ENCODE results near the gene PELI2. TPM values are rescaled to one million over a fixed set of nuclear protein-coding genes. Genes with fewer than 3 reads are reported as not detected.
A peak's percentile ranks its signal among the peaks of the same experiment; 100 is the strongest.

PELI2 gene
- polyA plus RNA-seq, 1 donor = 25.7 TPM

DNA sequence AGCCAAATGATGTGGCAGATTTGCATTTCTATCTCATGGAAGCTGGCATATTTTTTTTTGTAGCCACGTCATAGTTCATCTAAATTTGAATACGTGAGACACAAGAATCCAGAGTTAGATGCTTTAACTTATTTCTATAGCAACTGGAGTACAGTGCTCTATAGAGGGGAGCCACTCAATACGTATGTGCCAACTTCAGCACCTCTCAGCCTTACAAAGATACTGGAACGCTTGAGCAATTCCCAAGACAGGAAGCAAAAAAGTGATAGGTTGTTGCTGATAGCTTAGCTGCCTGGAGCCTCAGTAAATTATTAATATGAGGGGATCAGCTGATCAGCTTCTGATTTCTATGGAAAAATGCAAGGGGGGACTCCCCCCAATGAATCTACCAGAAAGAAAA lies 24.1 kb upstream of the PELI2 start:
- Histone ChIP-seq H3K27me3 (ENCODE audit: control insufficient read depth, insufficient read depth, low read length) (no peaks in the 10 kb centered on the region), H3K36me3 (ENCODE audit: control insufficient read depth, insufficient read depth, low read length) (no peaks in the 10 kb centered on the region), H3K9me3 (ENCODE audit: control insufficient read depth, low read depth, low read length) (no peaks in the 10 kb centered on the region), H3K27ac (ENCODE audit: low read length) (peak overlapping the region; percentile 11), H3K4me3 (ENCODE audit: low read length) (no peak overlapping the region), H3K4me1 (ENCODE audit: control insufficient read depth, insufficient read depth, low read length) (peaks cover 7% of the 10 kb centered on the region)
- DNase-seq = peak in 1 of 2 donors; percentile 71
- WGBS (ENCODE audit: insufficient coverage, low lambda C conversion rate) = 20% methylated on average over 1 of the region's 4 CpGs

GRCh38 chr14:56098021-56098420 lies 20.2 kb upstream of the PELI2 start:
- Histone ChIP-seq H3K36me3 (ENCODE audit: control insufficient read depth, insufficient read depth, low read length) (no peaks in the 10 kb centered on the region), H3K9me3 (ENCODE audit: control insufficient read depth, low read depth, low read length) (no peaks in the 10 kb centered on the region), H3K27me3 (ENCODE audit: control insufficient read depth, insufficient read depth, low read length) (no peaks in the 10 kb centered on the region), H3K4me3 (ENCODE audit: low read length) (no peak overlapping the region), H3K27ac (ENCODE audit: low read length) (no peak overlapping the region), H3K4me1 (ENCODE audit: control insufficient read depth, insufficient read depth, low read length) (peaks cover 6% of the 10 kb centered on the region)
- no CpG with 5 or more reads among the region's 1 CpG for WGBS (ENCODE audit: insufficient coverage, low lambda C conversion rate)
- no peak for DNase-seq

DNA sequence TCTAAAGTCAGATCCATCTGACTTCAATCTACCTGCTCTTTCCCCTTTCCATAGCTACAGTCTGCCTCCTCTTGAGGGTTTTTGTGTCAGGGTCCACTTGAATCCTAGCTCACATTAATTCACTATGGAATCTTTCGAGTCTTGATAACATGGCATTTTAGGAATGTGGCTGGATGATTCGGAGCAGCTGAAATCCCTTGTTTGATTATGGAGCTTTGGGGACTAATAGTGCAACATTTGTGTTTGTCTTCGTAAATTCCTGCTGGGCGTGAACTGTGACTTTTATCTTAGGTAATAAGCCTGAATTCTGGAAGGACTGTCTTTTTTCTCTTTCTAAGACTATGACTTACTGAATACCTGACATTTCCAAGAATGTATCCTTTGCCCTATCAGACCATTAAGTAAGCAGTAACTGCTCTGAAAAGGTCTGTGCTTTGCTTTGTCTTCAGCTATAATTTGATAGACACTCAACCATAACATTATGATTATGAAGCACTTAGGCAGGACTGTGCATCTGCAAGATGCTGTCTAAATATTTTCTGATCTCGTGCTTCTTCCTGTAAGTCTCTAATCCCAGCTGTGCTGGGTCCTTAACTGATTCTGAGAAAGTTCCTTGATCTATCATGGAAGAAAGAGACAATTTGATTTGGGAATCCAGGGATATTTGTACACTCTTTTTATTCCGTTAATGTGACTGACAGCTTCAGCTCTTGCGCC lies 19.0 kb upstream of the PELI2 start:
- Histone ChIP-seq H3K4me3 (ENCODE audit: low read length) (no peak overlapping the region), H3K36me3 (ENCODE audit: control insufficient read depth, insufficient read depth, low read length) (no peaks in the 10 kb centered on the region), H3K9me3 (ENCODE audit: control insufficient read depth, low read depth, low read length) (no peaks in the 10 kb centered on the region), H3K27ac (ENCODE audit: low read length) (no peak overlapping the region), H3K27me3 (ENCODE audit: control insufficient read depth, insufficient read depth, low read length) (no peaks in the 10 kb centered on the region), H3K4me1 (ENCODE audit: control insufficient read depth, insufficient read depth, low read length) (peaks cover 4% of the 10 kb centered on the region)
- WGBS (ENCODE audit: insufficient coverage, low lambda C conversion rate) = no CpG with 5 or more reads among the region's 7 CpGs
- DNase-seq = no peak

- H3K9me3 ChIP-seq (ENCODE audit: control insufficient read depth, low read depth, low read length) = no peaks in the 10 kb centered on the region
- no peak for DNase-seq
- no peaks in the 10 kb centered on the region for H3K27me3 ChIP-seq (ENCODE audit: control insufficient read depth, insufficient read depth, low read length)
- WGBS (ENCODE audit: insufficient coverage, low lambda C conversion rate) = no CpG with 5 or more reads among the region's 3 CpGs
- H3K4me1 ChIP-seq (ENCODE audit: control insufficient read depth, insufficient read depth, low read length) = no peaks in the 10 kb centered on the region
- no peak overlapping the region for H3K4me3 ChIP-seq (ENCODE audit: low read length)
- H3K36me3 ChIP-seq (ENCODE audit: control insufficient read depth, insufficient read depth, low read length) = no peaks in the 10 kb centered on the region
- H3K27ac ChIP-seq (ENCODE audit: low read length) = no peak overlapping the region
Measured at GRCh38 chr14:56100556-56100955, 17.7 kb upstream of the PELI2 start.

DNA sequence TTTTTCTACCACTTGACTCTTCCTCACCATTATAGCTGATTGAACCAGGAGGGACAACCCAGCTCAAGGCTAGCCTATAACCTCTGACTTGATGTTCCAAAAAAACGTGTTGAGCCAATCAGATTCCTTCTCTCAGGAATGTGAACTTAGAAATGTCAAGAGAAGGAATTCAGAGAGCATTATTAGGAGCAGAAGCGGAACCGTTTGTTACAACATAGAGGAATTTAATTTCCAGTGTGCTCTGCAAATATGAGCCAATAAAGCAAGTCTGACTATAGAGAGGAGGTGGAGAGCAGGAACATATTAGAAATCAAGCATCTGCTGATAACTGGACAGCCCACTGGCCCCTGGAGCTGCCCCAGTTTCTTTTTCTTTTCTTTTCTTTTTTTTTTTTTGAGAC lies 15.3 kb upstream of the PELI2 start:
- H3K4me1 ChIP-seq (ENCODE audit: control insufficient read depth, insufficient read depth, low read length) = no peaks in the 10 kb centered on the region
- no peak for DNase-seq
- WGBS (ENCODE audit: insufficient coverage, low lambda C conversion rate) = 82% methylated on average over 3 of the region's 3 CpGs

GRCh38 chr14:56107615-56108014 lies 10.6 kb upstream of the PELI2 start:
- Histone ChIP-seq H3K4me1 (ENCODE audit: control insufficient read depth, insufficient read depth, low read length) (no peaks in the 10 kb centered on the region), H3K27me3 (ENCODE audit: control insufficient read depth, insufficient read depth, low read length) (no peaks in the 10 kb centered on the region), H3K9me3 (ENCODE audit: control insufficient read depth, low read depth, low read length) (no peaks in the 10 kb centered on the region), H3K36me3 (ENCODE audit: control insufficient read depth, insufficient read depth, low read length) (no peaks in the 10 kb centered on the region), H3K27ac (ENCODE audit: low read length) (no peak overlapping the region), H3K4me3 (ENCODE audit: low read length) (no peak overlapping the region)
- 75% methylated on average over 2 of the region's 5 CpGs for WGBS (ENCODE audit: insufficient coverage, low lambda C conversion rate)
- DNase-seq = no peak

More for the DNA sequence above, 15.3 kb upstream of the PELI2 start:
- H3K9me3 ChIP-seq (ENCODE audit: control insufficient read depth, low read depth, low read length) = no peaks in the 10 kb centered on the region
- H3K36me3 ChIP-seq (ENCODE audit: control insufficient read depth, insufficient read depth, low read length) = no peaks in the 10 kb centered on the region
- no peaks in the 10 kb centered on the region for H3K27me3 ChIP-seq (ENCODE audit: control insufficient read depth, insufficient read depth, low read length)
- H3K4me3 ChIP-seq (ENCODE audit: low read length) = no peak overlapping the region
- no peak overlapping the region for H3K27ac ChIP-seq (ENCODE audit: low read length)

- Histone ChIP-seq H3K4me3 (ENCODE audit: low read length) (no peak overlapping the region), H3K36me3 (ENCODE audit: control insufficient read depth, insufficient read depth, low read length) (no peaks in the 10 kb centered on the region), H3K27me3 (ENCODE audit: control insufficient read depth, insufficient read depth, low read length) (no peaks in the 10 kb centered on the region), H3K4me1 (ENCODE audit: control insufficient read depth, insufficient read depth, low read length) (no peaks in the 10 kb centered on the region), H3K27ac (ENCODE audit: low read length) (no peak overlapping the region), H3K9me3 (ENCODE audit: control insufficient read depth, low read depth, low read length) (no peaks in the 10 kb centered on the region)
- WGBS (ENCODE audit: insufficient coverage, low lambda C conversion rate) = 100% methylated on average over 1 of the region's 1 CpG
- DNase-seq = no peak
Measured at GRCh38 chr14:56108057-56108456, 10.2 kb upstream of the PELI2 start.

GRCh38 chr14:56112781-56113180 lies 5.4 kb upstream of the PELI2 start:
- Histone ChIP-seq H3K36me3 (ENCODE audit: control insufficient read depth, insufficient read depth, low read length) (no peaks in the 10 kb centered on the region), H3K27me3 (ENCODE audit: control insufficient read depth, insufficient read depth, low read length) (no peaks in the 10 kb centered on the region), H3K27ac (ENCODE audit: low read length) (no peak overlapping the region), H3K9me3 (ENCODE audit: control insufficient read depth, low read depth, low read length) (no peaks in the 10 kb centered on the region), H3K4me1 (ENCODE audit: control insufficient read depth, insufficient read depth, low read length) (no peaks in the 10 kb centered on the region), H3K4me3 (ENCODE audit: low read length) (no peak overlapping the region)
- 100% methylated on average over 2 of the region's 2 CpGs for WGBS (ENCODE audit: insufficient coverage, low lambda C conversion rate)
- DNase-seq = no peak

- H3K36me3 ChIP-seq (ENCODE audit: control insufficient read depth, insufficient read depth, low read length) = no peaks in the 10 kb centered on the region
- H3K27ac ChIP-seq (ENCODE audit: low read length) = no peak overlapping the region
- WGBS (ENCODE audit: insufficient coverage, low lambda C conversion rate) = no CpG with 5 or more reads among the region's 3 CpGs
Measured at GRCh38 chr14:56115334-56115870, 2.8 kb upstream of the PELI2 start.

GRCh38 chr14:56115976-56116893 lies 2.0 kb upstream of the PELI2 start:
- H3K27me3 ChIP-seq (ENCODE audit: control insufficient read depth, insufficient read depth, low read length) = no peaks in the 10 kb centered on the region
- no peak overlapping the region for H3K4me3 ChIP-seq (ENCODE audit: low read length)
- H3K4me1 ChIP-seq (ENCODE audit: control insufficient read depth, insufficient read depth, low read length) = peaks cover 5% of the 10 kb centered on the region
- no CpG with 5 or more reads among the region's 8 CpGs for WGBS (ENCODE audit: insufficient coverage, low lambda C conversion rate)
- no peaks in the 10 kb centered on the region for H3K36me3 ChIP-seq (ENCODE audit: control insufficient read depth, insufficient read depth, low read length)
- no peaks in the 10 kb centered on the region for H3K9me3 ChIP-seq (ENCODE audit: control insufficient read depth, low read depth, low read length)
- H3K27ac ChIP-seq (ENCODE audit: low read length) = no peak overlapping the region
- DNase-seq = no peak

More at GRCh38 chr14:56115334-56115870, 2.8 kb upstream of the PELI2 start:
- Histone ChIP-seq H3K27me3 (ENCODE audit: control insufficient read depth, insufficient read depth, low read length) (no peaks in the 10 kb centered on the region), H3K9me3 (ENCODE audit: control insufficient read depth, low read depth, low read length) (no peaks in the 10 kb centered on the region), H3K4me1 (ENCODE audit: control insufficient read depth, insufficient read depth, low read length) (peaks cover 2% of the 10 kb centered on the region), H3K4me3 (ENCODE audit: low read length) (no peak overlapping the region)
- no peak for DNase-seq
